ENCODE data around the gene HES5. TPM values are rescaled to one million over a fixed set of nuclear protein-coding genes. Genes with fewer than 3 reads are reported as not detected.

Gene HES5
- polyA plus RNA-seq, 1 of the 3 experiments (the other 2 are of a cell fraction), result 0.03 TPM

- TF ChIP-seq TEAD4 (IDR thresholded peaks at IDR 0.05; ENCODE audit: borderline replicate concordance, insufficient read depth), result no peak
- TF ChIP-seq GABPA (IDR thresholded peaks at IDR 0.05; ENCODE audit: low read depth), result no peak
- TF ChIP-seq RAD21 (IDR thresholded peaks at IDR 0.05; ENCODE audit: low read length), result no peak
- no peak for TF ChIP-seq RXRA (IDR thresholded peaks at IDR 0.05; ENCODE audit: borderline replicate concordance, low read depth)
- TF ChIP-seq MXI1 (IDR thresholded peaks at IDR 0.05; ENCODE audit: low read depth, low read length), result no peak
- TF ChIP-seq CTCF (IDR thresholded peaks at IDR 0.05), result no peak
Measured at GRCh38 chr1:2528611-2528965, 1.5 kb downstream of the HES5 start (continued).

GRCh38 chr1:2528016-2528415 is 2.0 kb downstream of the HES5 start:
- Histone ChIP-seq H3F3A (replicated peaks; ENCODE audit: insufficient read depth) (no peaks in the 10 kb centered on the region), H3K9ac (no peak overlapping the region), H3K4me2 (no peak overlapping the region), H3K27me3 (ENCODE audit: insufficient read depth) (peaks cover 6% of the 10 kb centered on the region; the same call in 1 of the 2 replicates), H3K79me2 (ENCODE audit: insufficient read depth) (peaks cover 30% of the 10 kb centered on the region), H2AFZ (ENCODE audit: low read depth) (no peak overlapping the region), H3K36me3 (replicated peaks in 1 of 2; ENCODE audit: control insufficient read depth in 1 of 2, insufficient read depth in 2 of 2, low read length in 1 of 2) (no peaks in the 10 kb centered on the region), H3K4me3 (ENCODE audit: low read depth in 2 of 2, low read length in 1 of 2) (no peak overlapping the region), H3K9me2 (no peaks in the 10 kb centered on the region), H3K4me1 (ENCODE audit: control insufficient read depth in 1 of 2, insufficient read depth in 2 of 2, low read depth in 1 of 2, low read length in 1 of 2) (peaks cover 0 to 45% of the 10 kb centered on the region in 2 experiments; a peak in 3 of 4 replicates), H3K27ac (ENCODE audit: low read depth in 2 of 2, low read length in 1 of 2) (no peak overlapping the region), H3K9me3 (no peaks in the 10 kb centered on the region), H4K20me1 (ENCODE audit: insufficient read depth) (peaks cover 29% of the 10 kb centered on the region)
- no peak for DNase-seq
- ChIA-PET CTCF (interaction anchor here (0.9 to 5.2 kb wide), 3 partner anchors 12 to 46 kb away, joined by 3 to 25 read pairs (median 9); no protein-coding TSS in a partner anchor), POLR2A (interaction anchor here (3.4 kb wide), 1 partner anchor 16 kb away, joined by 19 read pairs; no protein-coding TSS in a partner anchor)
- TF ChIP-seq NFIC (IDR thresholded peaks at IDR 0.05; ENCODE audit: borderline replicate concordance) (no peak), EP300 (IDR thresholded peaks at IDR 0.05; ENCODE audit: borderline replicate concordance in 1 of 2, low read depth in 1 of 2, low read length in 1 of 2) (no peak), MXI1 (IDR thresholded peaks at IDR 0.05; ENCODE audit: low read depth, low read length) (no peak), CTCF (IDR thresholded peaks at IDR 0.05) (no peak), ELF1 (IDR thresholded peaks at IDR 0.05) (no peak), RFX5 (IDR thresholded peaks at IDR 0.05; ENCODE audit: low read length) (no peak), TEAD4 (IDR thresholded peaks at IDR 0.05; ENCODE audit: borderline replicate concordance, insufficient read depth) (no peak)
- WGBS (ENCODE audit: low lambda C conversion rate), result no CpG with 5 or more reads among the region's 12 CpGs

GRCh38 chr1:2527556-2527860 is 2.6 kb downstream of the HES5 start:
- peaks cover 6% of the 10 kb centered on the region; the same call in 1 of the 2 replicates for H3K27me3 ChIP-seq (ENCODE audit: insufficient read depth)
- CTCF ChIA-PET, result interaction anchor here (0.8 to 5.2 kb wide), 5 partner anchors 11 to 67 kb away, joined by 3 to 25 read pairs (median 3); no protein-coding TSS in a partner anchor
- H3K4me2 ChIP-seq, result no peak overlapping the region
- H4K20me1 ChIP-seq (ENCODE audit: insufficient read depth), result peaks cover 31% of the 10 kb centered on the region
- H3K27ac ChIP-seq (ENCODE audit: low read depth in 2 of 2, low read length in 1 of 2), result no peak overlapping the region; a peak in 1 of 4 replicates
- peaks cover 32% of the 10 kb centered on the region for H3K79me2 ChIP-seq (ENCODE audit: insufficient read depth)
- H3K36me3 ChIP-seq (replicated peaks in 1 of 2; ENCODE audit: control insufficient read depth in 1 of 2, insufficient read depth in 2 of 2, low read length in 1 of 2), result peaks cover 0 to 5% of the 10 kb centered on the region in 2 experiments
- H3K4me3 ChIP-seq (ENCODE audit: low read depth in 2 of 2, low read length in 1 of 2), result no peak overlapping the region
- no peak overlapping the region for H3K9ac ChIP-seq
- H3K4me1 ChIP-seq (ENCODE audit: control insufficient read depth in 1 of 2, insufficient read depth in 2 of 2, low read depth in 1 of 2, low read length in 1 of 2), result peaks cover 0 to 45% of the 10 kb centered on the region in 2 experiments; a peak in 3 of 4 replicates
- no peaks in the 10 kb centered on the region for H3F3A ChIP-seq (replicated peaks; ENCODE audit: insufficient read depth)
- H2AFZ ChIP-seq (ENCODE audit: low read depth), result no peak overlapping the region
- WGBS (ENCODE audit: low lambda C conversion rate), result 100% methylated on average over 1 of the region's 4 CpGs
- DNase-seq, result no peak
- no peaks in the 10 kb centered on the region for H3K9me3 ChIP-seq
- POLR2A ChIA-PET, result interaction anchor here (3.4 kb wide), 1 partner anchor 16 kb away, joined by 19 read pairs; no protein-coding TSS in a partner anchor
- H3K9me2 ChIP-seq, result no peaks in the 10 kb centered on the region
- TF ChIP-seq ZBTB33 (IDR thresholded peaks at IDR 0.05; ENCODE audit: borderline replicate concordance, low read depth), result no peak
- no peak for TF ChIP-seq POLR2AphosphoS5 (IDR thresholded peaks at IDR 0.05; ENCODE audit: low read depth, low read length)
- no peak for TF ChIP-seq JUND (IDR thresholded peaks at IDR 0.05)
- no peak for TF ChIP-seq MXI1 (IDR thresholded peaks at IDR 0.05; ENCODE audit: low read depth, low read length)
- no peak for TF ChIP-seq NFIC (IDR thresholded peaks at IDR 0.05; ENCODE audit: borderline replicate concordance)
- no peak for TF ChIP-seq FOXM1 (IDR thresholded peaks at IDR 0.05; ENCODE audit: low read depth)
- TF ChIP-seq, protein P1, sequence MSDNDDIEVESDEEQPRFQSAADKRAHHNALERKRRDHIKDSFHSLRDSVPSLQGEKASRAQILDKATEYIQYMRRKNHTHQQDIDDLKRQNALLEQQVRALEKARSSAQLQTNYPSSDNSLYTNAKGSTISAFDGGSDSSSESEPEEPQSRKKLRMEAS (IDR thresholded peaks at IDR 0.05; ENCODE audit: low read depth), result no peak
- TF ChIP-seq FOSL2 (IDR thresholded peaks at IDR 0.05; ENCODE audit: borderline replicate concordance, low read depth), result no peak
- no peak for TF ChIP-seq NRF1 (IDR thresholded peaks at IDR 0.05; ENCODE audit: low read depth, low read length)
- no peak for TF ChIP-seq TAF1 (IDR thresholded peaks at IDR 0.05; ENCODE audit: borderline replicate concordance, low read depth, low read length)
- TF ChIP-seq MEF2A (IDR thresholded peaks at IDR 0.05; ENCODE audit: borderline replicate concordance, low read depth), result no peak
- TF ChIP-seq SIN3A (IDR thresholded peaks at IDR 0.05; ENCODE audit: borderline replicate concordance, low read depth, low read length), result no peak
- TF ChIP-seq EP300 (IDR thresholded peaks at IDR 0.05; ENCODE audit: borderline replicate concordance in 1 of 2, low read depth in 1 of 2, low read length in 1 of 2), result no peak

Measured in SK-N-SH (cell line).